Activated T-helper 2 cell treated with anti-CD3 and anti-CD28 coated beads, Interferon-gamma antibody, Interleukin-2, Interleukin-4, amounts not matched to agents 10 μg/mL and 5 μg/mL and 100 μg/mL, durations not matched to agents 14 hours and 24 hours and 36 hours (primary cell): Measurements from ENCODE around the gene UHRF1. TPM values are rescaled to one million over a fixed set of nuclear protein-coding genes. Genes with fewer than 3 reads are reported as not detected.

ENCODE experiments used
- DNase-seq: peaks from one replicate; pipeline ENCODE4 v3.0.0; 2021; ENCODE audit warnings: low spot score
- H3K27ac Mint-ChIP-seq: one replicate; pipeline ENCODE4 v1.8.0; 2021; ENCODE audit warnings: mixed read lengths
- H3K27me3 Mint-ChIP-seq: one replicate; pipeline ENCODE4 v1.8.0; 2021; ENCODE audit warnings: low read depth, mixed read lengths
- H3K36me3 Mint-ChIP-seq: one replicate; pipeline ENCODE4 v1.8.0; 2021; ENCODE audit warnings: low read depth, mixed read lengths
- H3K4me1 Mint-ChIP-seq: one replicate; pipeline ENCODE4 v1.8.0; 2021; ENCODE audit warnings: low read depth, mixed read lengths
- H3K4me3 Mint-ChIP-seq: one replicate; pipeline ENCODE4 v1.8.0; 2021; ENCODE audit warnings: low read depth, mild to moderate bottlenecking, moderate library complexity, mixed read lengths
- H3K9me3 Mint-ChIP-seq: one replicate; pipeline ENCODE4 v1.8.0; 2021; ENCODE audit warnings: mixed read lengths
- intact Hi-C: fragments of 100-400 bp; cut with micrococcal nuclease; formaldehyde crosslinking; loops from one replicate; pipeline ENCODE4 v1.15.1; 2023
- total RNA-seq: library from RNA; stranded (reverse); gene quantifications from 2 replicates; pipeline ENCODE4 v1.2.3, GENCODE V29; 2022

The UHRF1 gene
- 137 and 138 TPM in 2 replicates for total RNA-seq

GRCh38 chr19:4909156-4909896 is at the start of gene UHRF1:
Gene UHRF1 (plus strand): TSS chr19:4909501. CDS start chr19:4910886, 1,385 bp downstream.
- intact Hi-C loops = no loop called here
- Mint-ChIP-seq H3K4me1 (peaks cover 32% of the 10 kb centered on the region), H3K27ac (peak within 1 kb of the TSS; percentile 84)

DNA sequence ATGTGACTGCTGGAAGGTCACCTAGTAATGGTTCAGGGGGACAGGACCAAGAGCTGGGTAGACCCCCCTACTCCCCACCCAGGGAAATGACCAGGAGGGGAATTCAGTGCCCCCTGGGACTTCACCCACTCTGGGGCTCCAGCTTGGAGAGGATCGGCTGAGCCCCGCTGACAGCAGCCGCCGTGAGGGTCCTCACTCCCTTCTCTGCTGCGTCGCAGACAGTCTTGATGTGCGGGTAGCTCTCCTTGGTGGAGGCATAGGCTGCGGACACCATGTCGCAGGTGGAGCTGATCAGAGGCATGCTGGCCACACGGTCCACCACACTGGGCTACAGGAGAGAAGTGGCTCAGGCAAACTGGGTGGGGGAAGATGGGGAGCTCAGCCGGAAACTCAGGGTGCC is 49.6 kb upstream of the UHRF1 start:
- peaks cover 13% of the 10 kb centered on the region for H3K36me3 Mint-ChIP-seq
- no peak overlapping the region for H3K4me3 Mint-ChIP-seq
- no peaks in the 10 kb centered on the region for H3K27me3 Mint-ChIP-seq
- H3K27ac Mint-ChIP-seq = no peak overlapping the region
- intact Hi-C loops = no loop called here
- no peaks in the 10 kb centered on the region for H3K9me3 Mint-ChIP-seq
- H3K4me1 Mint-ChIP-seq = no peaks in the 10 kb centered on the region
- DNase-seq = no peak

More at GRCh38 chr19:4909156-4909896, at the start of gene UHRF1:
- peak within 1 kb of the TSS; percentile 88 for H3K4me3 Mint-ChIP-seq
- H3K9me3 Mint-ChIP-seq = no peaks in the 10 kb centered on the region
- no peaks in the 10 kb centered on the region for H3K27me3 Mint-ChIP-seq
- peaks cover 34% of the 10 kb centered on the region for H3K36me3 Mint-ChIP-seq
- peak; percentile 52 for DNase-seq

- no peak for DNase-seq
- Mint-ChIP-seq H3K27ac (no peak overlapping the region), H3K9me3 (no peaks in the 10 kb centered on the region), H3K27me3 (no peaks in the 10 kb centered on the region), H3K4me3 (no peak overlapping the region), H3K36me3 (peaks cover 3% of the 10 kb centered on the region), H3K4me1 (no peaks in the 10 kb centered on the region)
- intact Hi-C loops = no loop called here
These were observed 48.2 kb upstream of the UHRF1 start for GRCh38 chr19:4861147-4861546.

GRCh38 chr19:4866595-4867424 is 42.5 kb upstream of the UHRF1 start:
- Mint-ChIP-seq H3K9me3 (no peaks in the 10 kb centered on the region), H3K27ac (peak overlapping the region; percentile 65), H3K4me1 (peaks cover 14% of the 10 kb centered on the region), H3K27me3 (no peaks in the 10 kb centered on the region), H3K36me3 (no peaks in the 10 kb centered on the region), H3K4me3 (peak overlapping the region; percentile 81)
- intact Hi-C loops = no loop called here
- peak; percentile 34 for DNase-seq

- peak; percentile 87 for DNase-seq
- intact Hi-C loops = no loop called here
These were observed 41.6 kb upstream of the UHRF1 start, which contains the start of gene PLIN3 for GRCh38 chr19:4867534-4868285. Gene PLIN3 (minus strand): TSS chr19:4867667. CDS start chr19:4861394, 6,273 bp downstream.

DNA sequence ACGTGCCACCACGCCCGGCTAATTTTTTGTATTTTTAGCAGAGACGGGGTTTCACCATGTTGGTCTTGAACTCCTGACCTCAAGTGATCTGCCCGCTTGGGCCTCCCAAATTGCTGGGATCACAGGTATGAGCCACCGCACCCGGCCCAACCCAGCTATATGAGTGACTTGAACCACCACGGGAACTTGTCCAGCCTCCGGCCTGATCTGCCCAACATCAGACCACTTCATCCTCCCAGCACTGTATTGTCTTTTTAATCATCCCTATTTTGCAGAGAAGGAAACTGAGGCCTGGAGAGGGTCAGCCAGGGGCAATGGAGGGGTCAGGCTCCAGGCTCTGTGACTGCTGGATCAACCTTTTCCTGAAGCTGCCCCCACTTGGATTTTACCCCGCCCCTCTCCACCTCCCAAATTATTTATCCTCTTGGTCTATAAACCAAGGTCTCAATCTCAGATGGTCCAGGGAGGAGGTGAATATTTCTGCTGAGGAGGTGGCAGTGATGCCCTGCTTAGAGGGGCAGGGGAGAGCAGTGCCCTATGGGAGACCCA is 40.9 kb upstream of the UHRF1 start:
- Mint-ChIP-seq H3K4me3 (peak overlapping the region; percentile 81), H3K4me1 (peaks cover 17% of the 10 kb centered on the region), H3K27me3 (no peaks in the 10 kb centered on the region), H3K27ac (peak overlapping the region; percentile 78), H3K36me3 (no peaks in the 10 kb centered on the region), H3K9me3 (no peaks in the 10 kb centered on the region)
- DNase-seq = no peak
- intact Hi-C loops = no loop called here

More at GRCh38 chr19:4867534-4868285, 41.6 kb upstream of the UHRF1 start, which contains the start of gene PLIN3:
- Mint-ChIP-seq H3K36me3 (no peaks in the 10 kb centered on the region), H3K4me1 (peaks cover 15% of the 10 kb centered on the region), H3K27me3 (no peaks in the 10 kb centered on the region), H3K27ac (peak within 1 kb of the TSS; percentile 78), H3K4me3 (peak within 1 kb of the TSS; percentile 81), H3K9me3 (no peaks in the 10 kb centered on the region)

- Mint-ChIP-seq H3K4me3 (no peak overlapping the region), H3K27ac (no peak overlapping the region), H3K4me1 (peaks cover 17% of the 10 kb centered on the region), H3K36me3 (no peaks in the 10 kb centered on the region), H3K27me3 (no peaks in the 10 kb centered on the region), H3K9me3 (no peaks in the 10 kb centered on the region)
- intact Hi-C loops = loop anchor here (5.0 kb wide), 1 partner anchor 97 kb away; the partner anchor contains the start of gene KDM4B
- no peak for DNase-seq
These were observed 39.1 kb upstream of the UHRF1 start for GRCh38 chr19:4870025-4870700.

DNA sequence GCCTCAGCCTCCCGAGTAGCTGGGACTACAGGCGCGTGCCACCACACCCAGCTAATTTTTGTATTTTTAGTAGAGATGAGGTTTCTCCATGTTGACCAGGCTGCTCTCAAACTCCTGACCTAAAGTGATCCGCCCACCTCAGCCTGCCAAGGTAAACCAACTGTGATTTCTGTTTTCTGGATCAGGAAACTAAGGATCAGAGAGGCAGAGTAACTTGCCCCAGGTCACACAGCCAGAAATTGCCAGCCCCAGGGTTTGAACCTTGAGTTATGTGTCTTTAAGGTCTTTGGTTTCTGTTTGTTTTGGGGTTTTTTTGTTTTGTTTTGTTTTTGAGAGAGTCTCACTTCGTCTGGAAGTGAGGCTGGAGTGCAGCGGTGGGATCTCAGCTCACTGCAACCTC is 37.6 kb upstream of the UHRF1 start:
- Mint-ChIP-seq H3K9me3 (no peaks in the 10 kb centered on the region), H3K4me1 (peaks cover 12% of the 10 kb centered on the region), H3K27me3 (no peaks in the 10 kb centered on the region), H3K4me3 (no peak overlapping the region), H3K27ac (no peak overlapping the region), H3K36me3 (no peaks in the 10 kb centered on the region)
- DNase-seq = no peak
- intact Hi-C loops = loop anchor here (2.0 to 5.0 kb wide), 3 partner anchors 39 to 159 kb away; partner anchors contain the start of gene KDM4B

DNA sequence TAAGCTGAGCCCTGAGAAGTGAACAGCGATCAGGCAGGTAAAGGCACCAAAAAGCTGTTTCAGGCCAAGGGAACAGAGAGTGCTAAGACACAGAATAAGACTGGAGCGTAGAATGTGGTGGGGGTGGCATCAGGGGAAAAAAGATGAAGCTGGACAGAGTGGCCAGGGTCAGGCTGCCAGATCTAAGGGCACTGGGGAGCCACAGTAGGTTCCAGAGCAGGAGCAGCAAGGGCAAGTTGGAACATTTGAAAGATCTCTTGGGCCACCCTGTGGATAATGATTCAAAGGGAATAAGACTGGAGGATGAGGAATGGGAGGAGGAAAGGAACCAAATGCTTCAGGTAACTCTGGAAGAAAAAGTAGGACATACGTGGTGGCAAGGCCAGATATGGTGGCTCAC is 35.4 kb upstream of the UHRF1 start:
- peaks cover 11% of the 10 kb centered on the region for H3K4me1 Mint-ChIP-seq
- no peak overlapping the region for H3K4me3 Mint-ChIP-seq
- no peaks in the 10 kb centered on the region for H3K9me3 Mint-ChIP-seq
- no peak for DNase-seq
- H3K27me3 Mint-ChIP-seq = no peaks in the 10 kb centered on the region
- H3K27ac Mint-ChIP-seq = no peak overlapping the region
- H3K36me3 Mint-ChIP-seq = no peaks in the 10 kb centered on the region
- intact Hi-C loops = loop anchor here (2.0 to 5.0 kb wide), 3 partner anchors 37 to 157 kb away; partner anchors contain the start of gene KDM4B

- H3K36me3 Mint-ChIP-seq = no peaks in the 10 kb centered on the region
- no peaks in the 10 kb centered on the region for H3K9me3 Mint-ChIP-seq
- no peaks in the 10 kb centered on the region for H3K27me3 Mint-ChIP-seq
- H3K27ac Mint-ChIP-seq = no peak overlapping the region
- H3K4me3 Mint-ChIP-seq = no peak overlapping the region
- no peaks in the 10 kb centered on the region for H3K4me1 Mint-ChIP-seq
- no peak for DNase-seq
- intact Hi-C loops = no loop called here
These were observed 31.4 kb upstream of the UHRF1 start for GRCh38 chr19:4877753-4878490.

DNA sequence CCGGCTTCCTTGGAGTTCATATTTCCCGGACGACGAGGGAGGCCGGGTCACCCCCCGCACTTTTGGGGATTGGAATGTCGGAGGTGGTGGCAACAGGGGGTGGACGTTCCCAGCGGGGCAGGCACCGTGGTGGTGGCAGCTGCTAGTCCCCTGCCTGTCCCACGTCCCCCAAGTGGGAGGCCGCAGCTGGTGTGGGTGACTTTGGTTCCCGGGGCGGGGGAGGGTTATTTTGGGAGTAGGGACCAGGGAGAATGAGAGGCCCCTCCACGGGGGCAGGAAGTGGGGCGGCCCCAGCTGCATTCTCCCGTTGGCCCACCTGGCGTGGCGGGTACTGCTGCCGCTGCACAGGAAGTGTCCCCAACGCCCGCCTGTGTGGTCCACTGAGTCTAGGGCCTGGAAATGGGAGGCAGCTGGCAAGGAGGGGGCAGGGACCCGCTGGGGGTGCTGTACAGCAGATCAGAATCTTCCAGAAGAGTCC is 30.8 kb upstream of the UHRF1 start:
- H3K27me3 Mint-ChIP-seq = no peaks in the 10 kb centered on the region
- no peak overlapping the region for H3K27ac Mint-ChIP-seq
- no peak overlapping the region for H3K4me3 Mint-ChIP-seq
- H3K4me1 Mint-ChIP-seq = no peaks in the 10 kb centered on the region
- DNase-seq = no peak
- intact Hi-C loops = no loop called here
- H3K9me3 Mint-ChIP-seq = no peaks in the 10 kb centered on the region
- no peaks in the 10 kb centered on the region for H3K36me3 Mint-ChIP-seq
